ENCODE results near the gene ERMARD.

DNA sequence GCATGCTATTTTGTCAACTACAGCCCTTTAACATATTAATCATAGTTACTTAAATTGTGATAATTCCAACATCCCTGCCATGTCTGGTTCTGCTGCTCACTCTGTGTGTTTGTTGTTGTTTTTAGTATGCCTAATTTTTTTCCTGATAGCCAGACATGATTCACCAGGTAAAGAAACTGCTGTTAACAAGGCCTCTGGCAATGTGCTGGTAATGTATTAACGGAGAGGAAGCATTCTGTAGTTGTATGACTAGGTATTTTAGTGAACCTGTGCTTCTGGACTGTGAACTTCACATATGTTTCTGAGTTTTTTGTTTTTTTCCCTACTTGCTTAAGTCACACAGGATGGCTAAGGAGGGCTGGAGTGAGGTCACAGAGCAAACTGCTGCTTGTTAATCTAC lies 4.9 kb upstream of the ERMARD start:
- TF ChIP-seq CTCF (IDR thresholded peaks at IDR 0.05) (no peak), POLR2A (IDR thresholded peaks at IDR 0.05) (no peak)

All from esophagus squamous epithelium (tissue), 4 donors.